GM23248 (cell line): ENCODE results near the gene TBC1D24. TPM values are rescaled to one million over a fixed set of nuclear protein-coding genes. Genes with fewer than 3 reads are reported as not detected.

Source experiments
- DNase-seq: peaks from one replicate; pipeline ENCODE4 v3.0.0-alpha.2; 2015
- H2AFZ ChIP-seq: fragments of 200-600 bp; sonication (generic); 2 replicates; pipeline ENCODE4 v1.6.1; 2016; ENCODE audit warnings: antibody characterized with exemption
- H3F3A ChIP-seq: fragments of 200-600 bp; sonication (generic); 2 replicates; pipeline ENCODE4 v1.6.1; 2016; ENCODE audit warnings: mild to moderate bottlenecking, antibody characterized with exemption, mixed run types; ENCODE audit not compliant: insufficient read depth
- H3K27ac ChIP-seq: fragments of 200-600 bp; sonication (generic); 2 replicates; pipeline ENCODE4 v1.5.1; 2016; ENCODE audit warnings: mild to moderate bottlenecking
- H3K27me3 ChIP-seq: fragments of 200-600 bp; sonication (generic); replicated peaks from 2 replicates; pipeline ENCODE4 v1.6.1; 2016; ENCODE audit warnings: mild to moderate bottlenecking; ENCODE audit not compliant: insufficient read depth
- H3K36me3 ChIP-seq: fragments of 200-600 bp; sonication (generic); 2 replicates; pipeline ENCODE4 v1.6.1; 2016; ENCODE audit warnings: low read depth, mild to moderate bottlenecking
- H3K4me1 ChIP-seq: fragments of 200-600 bp; sonication (generic); 2 replicates; pipeline ENCODE4 v1.6.1; 2016; ENCODE audit warnings: mild to moderate bottlenecking; ENCODE audit not compliant: insufficient read depth
- H3K4me2 ChIP-seq: fragments of 200-600 bp; sonication (generic); one replicate; pipeline ENCODE4 v1.6.1; 2016; ENCODE audit warnings: mild to moderate bottlenecking; ENCODE audit not compliant: unreplicated experiment
- H3K4me3 ChIP-seq: fragments of 200-600 bp; sonication (generic); 2 replicates; pipeline ENCODE4 v1.5.1; 2016; ENCODE audit warnings: mild to moderate bottlenecking
- H3K79me2 ChIP-seq: fragments of 200-600 bp; sonication (generic); 2 replicates; pipeline ENCODE4 v1.6.1; 2016; ENCODE audit warnings: mild to moderate bottlenecking; ENCODE audit not compliant: insufficient read depth
- H3K9ac ChIP-seq: fragments of 200-600 bp; sonication (generic); 2 replicates; pipeline ENCODE4 v1.6.1; 2016; ENCODE audit warnings: mild to moderate bottlenecking
- H3K9me2 ChIP-seq: fragments of 200-600 bp; sonication (generic); 2 replicates; pipeline ENCODE4 v1.6.1; 2016; ENCODE audit warnings: mixed run types, mild to moderate bottlenecking, moderate library complexity; ENCODE audit not compliant: insufficient read depth
- H3K9me3 ChIP-seq: fragments of 200-600 bp; sonication (generic); one replicate; pipeline ENCODE4 v1.6.1; 2017; ENCODE audit warnings: low read depth
- H4K20me1 ChIP-seq: fragments of 200-600 bp; sonication (generic); 2 replicates; pipeline ENCODE4 v1.6.0; 2016; ENCODE audit not compliant: insufficient read depth
- EZH2 ChIP-seq: fragments of 200-600 bp; sonication (generic); IDR thresholded peaks from 2 replicates; pipeline ENCODE4 v1.6.1; 2018; ENCODE audit warnings: antibody characterized with exemption, mild to moderate bottlenecking; ENCODE audit not compliant: insufficient read depth, poor library complexity, severe bottlenecking
- EZH2phosphoT487 ChIP-seq: fragments of 200-600 bp; sonication (generic); IDR thresholded peaks from 2 replicates; pipeline ENCODE4 v1.6.1; 2018; ENCODE audit warnings: antibody characterized with exemption, moderate library complexity, mild to moderate bottlenecking, low read depth; ENCODE audit not compliant: insufficient read depth
- WGBS, 2 experiments: methylation state at CpG; one replicate each; pipeline ENCODE4 v1.1.6; 2015 to 2017; ENCODE audit warnings: low lambda C conversion rate in 2 of 2, low coverage in 1 of 2; ENCODE audit errors: missing lambda C conversion rate in 2 of 2; 5-methylcytosine and 5-hydroxymethylcytosine counted together
- in situ Hi-C: fragments of 300-500 bp; cut with MboI; formaldehyde crosslinking; loops from 2 replicates; pipeline ENCODE4 v1.15.0; 2020
- polyA plus RNA-seq: library from polyadenylated mRNA; unstranded; fragments of >200 nt; fragmentation: Nextera tagmentation; extraction: Ambion mirVana; gene quantifications from 2 replicates; pipeline ENCODE4 v1.2.1, GENCODE V29; 2016
- total RNA-seq: library from RNA; depleted of rRNA; stranded (reverse); fragments of >200 nt; shearing (Covaris generic); gene quantifications from 2 replicates; pipeline ENCODE4 v1.2.3, GENCODE V29; 2014

The TBC1D24 gene
- total and polyA plus RNA-seq, 2 experiments from 2014 or later = 10.1 to 18.7 TPM

GRCh38 chr16:2487903-2488531 is 13.1 kb downstream of the TBC1D24 start:
- in situ Hi-C loops = no loop called here
- H3K9me3 ChIP-seq = no peaks in the 10 kb centered on the region
- H3K9me2 ChIP-seq = no peaks in the 10 kb centered on the region
- no peak overlapping the region for H3K4me3 ChIP-seq
- H3K27me3 ChIP-seq = no peaks in the 10 kb centered on the region
- DNase-seq = no peak
- H2AFZ ChIP-seq = no peak overlapping the region
- H3K79me2 ChIP-seq = peaks cover 72% of the 10 kb centered on the region
- TF ChIP-seq EZH2 = no peak
- TF ChIP-seq EZH2phosphoT487 = no peak
- H3K27ac ChIP-seq = no peak overlapping the region
- WGBS, 2 experiments = 92% methylated on average over 15 of the region's 15 CpGs
- H3K4me2 ChIP-seq = no peak overlapping the region
- H3F3A ChIP-seq = peaks cover 6% of the 10 kb centered on the region; the same call in 1 of the 2 replicates
- no peak overlapping the region for H3K9ac ChIP-seq
- H4K20me1 ChIP-seq = no peaks in the 10 kb centered on the region
- H3K4me1 ChIP-seq = peaks cover 10% of the 10 kb centered on the region
- no peaks in the 10 kb centered on the region for H3K36me3 ChIP-seq

DNA sequence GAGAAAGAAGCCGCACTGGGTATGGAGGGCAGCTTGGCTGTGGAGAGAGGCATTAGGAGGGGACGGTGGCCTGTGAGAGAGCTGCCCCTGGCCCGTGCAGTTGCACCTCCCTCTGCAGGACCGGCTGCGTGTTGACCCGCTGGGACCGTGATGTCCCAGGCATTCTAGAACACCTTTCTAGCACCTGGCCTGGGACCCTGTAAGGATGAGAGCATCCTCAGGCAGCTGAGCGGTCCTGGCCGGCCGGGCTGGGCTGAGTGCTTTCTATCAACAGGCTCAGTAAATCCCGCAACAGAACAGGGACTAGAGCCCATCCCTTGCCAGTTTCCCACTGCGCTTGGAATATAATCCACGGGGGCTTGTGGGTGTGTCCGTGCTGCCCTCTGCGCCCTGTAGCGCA is 14.7 kb downstream of the TBC1D24 start:
- Histone ChIP-seq H3K27ac (no peak overlapping the region), H3K4me2 (no peak overlapping the region), H3K4me3 (no peak overlapping the region), H3F3A (no peaks in the 10 kb centered on the region), H3K4me1 (no peaks in the 10 kb centered on the region), H3K9me3 (no peaks in the 10 kb centered on the region), H3K36me3 (no peaks in the 10 kb centered on the region), H3K79me2 (peaks cover 63% of the 10 kb centered on the region), H2AFZ (no peak overlapping the region), H3K9ac (no peak overlapping the region), H3K27me3 (no peaks in the 10 kb centered on the region), H4K20me1 (no peaks in the 10 kb centered on the region), H3K9me2 (no peaks in the 10 kb centered on the region)
- 96 to 98% methylated on average over 14 to 16 of the region's 16 CpGs for WGBS, 2 experiments
- DNase-seq = no peak
- in situ Hi-C loops = no loop called here
- TF ChIP-seq EZH2phosphoT487 (no peak), EZH2 (no peak)

GRCh38 chr16:2490190-2491105 is 15.5 kb downstream of the TBC1D24 start:
- Histone ChIP-seq H3K4me1 (no peaks in the 10 kb centered on the region), H2AFZ (no peak overlapping the region), H3K36me3 (no peaks in the 10 kb centered on the region), H3K27me3 (no peaks in the 10 kb centered on the region), H3K79me2 (peaks cover 55% of the 10 kb centered on the region), H3K9me2 (no peaks in the 10 kb centered on the region), H3F3A (no peaks in the 10 kb centered on the region), H3K4me2 (no peak overlapping the region), H4K20me1 (no peaks in the 10 kb centered on the region), H3K9me3 (no peaks in the 10 kb centered on the region), H3K9ac (no peak overlapping the region), H3K27ac (no peak overlapping the region), H3K4me3 (no peak overlapping the region)
- in situ Hi-C loops = no loop called here
- 89 to 93% methylated on average over 20 to 23 of the region's 23 CpGs for WGBS, 2 experiments
- no peak for DNase-seq
- TF ChIP-seq EZH2 = no peak
- no peak for TF ChIP-seq EZH2phosphoT487

DNA sequence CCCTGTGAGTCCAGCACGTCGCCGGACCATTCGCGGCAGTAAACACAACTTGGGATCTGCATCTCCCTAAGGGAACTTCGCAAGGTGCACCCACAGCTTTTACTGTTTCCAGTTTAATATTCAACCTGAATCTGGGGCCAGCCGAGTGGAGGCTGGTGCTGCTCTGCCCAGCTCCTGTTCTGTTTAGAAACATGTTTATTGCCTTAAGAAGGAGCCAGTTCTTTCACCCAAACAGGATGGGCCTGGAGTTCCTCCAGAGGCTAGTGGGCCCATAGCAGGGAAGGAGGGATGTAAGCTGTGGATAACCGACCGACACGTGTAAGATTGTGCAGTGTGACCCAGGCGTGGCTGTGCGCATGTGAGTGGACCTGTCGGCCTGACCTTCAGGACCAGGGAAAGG is 17.4 kb downstream of the TBC1D24 start:
- DNase-seq = no peak
- 94 to 96% methylated on average over 13 of the region's 13 CpGs for WGBS, 2 experiments
- Histone ChIP-seq H3K79me2 (peaks cover 37% of the 10 kb centered on the region), H3K9me2 (no peaks in the 10 kb centered on the region), H3F3A (no peaks in the 10 kb centered on the region), H3K27ac (no peak overlapping the region), H2AFZ (no peak overlapping the region), H3K4me1 (peaks cover 3% of the 10 kb centered on the region; the same call in 1 of the 2 replicates), H3K9me3 (no peaks in the 10 kb centered on the region), H3K9ac (no peak overlapping the region), H4K20me1 (no peaks in the 10 kb centered on the region), H3K36me3 (no peaks in the 10 kb centered on the region), H3K4me3 (no peak overlapping the region), H3K4me2 (no peak overlapping the region), H3K27me3 (no peaks in the 10 kb centered on the region)
- no peak for TF ChIP-seq EZH2phosphoT487
- no peak for TF ChIP-seq EZH2
- in situ Hi-C loops = no loop called here
